Fibroblast of pulmonary artery (primary cell): Measurements from ENCODE around the gene RHBDF2.
"Not testable (repeated sequence)": the region's sequence is repeated elsewhere in the genome, so short reads cannot be mapped to it uniquely, and the experiment has no call there.

Experiments
- DNase-seq: peaks from one replicate; pipeline ENCODE4 v3.0.0-alpha.2; 2010; ENCODE audit warnings: low read depth
- H3K4me3 ChIP-seq: replicated peaks from 2 replicates; pipeline ENCODE4 v1.5.1; 2011; ENCODE audit warnings: low read depth, mild to moderate bottlenecking, control low read depth, low read length, moderate library complexity
- CTCF ChIP-seq: IDR thresholded peaks from 2 replicates; pipeline ENCODE4 v1.5.1; 2011; ENCODE audit warnings: mild to moderate bottlenecking, control low read depth, low read length, inconsistent platforms; ENCODE audit errors: missing control alignments

The RHBDF2 gene

GRCh38 chr17:76528156-76528527 lies 26.9 kb upstream of the RHBDF2 start:
- H3K4me3 ChIP-seq, result no peak overlapping the region
- no peak for DNase-seq
- no peak for TF ChIP-seq CTCF

- peak; percentile 95 for DNase-seq
- H3K4me3 ChIP-seq, result no peak overlapping the region
- TF ChIP-seq CTCF, result no peak
These were observed 26.3 kb upstream of the RHBDF2 start for GRCh38 chr17:76527430-76528111.

- not testable (repeated sequence) for H3K4me3 ChIP-seq, DNase-seq
These were observed 25.8 kb upstream of the RHBDF2 start for GRCh38 chr17:76527016-76527415.

- not testable (repeated sequence) for DNase-seq, H3K4me3 ChIP-seq
These were observed 24.2 kb upstream of the RHBDF2 start for GRCh38 chr17:76525513-76525833.

GRCh38 chr17:76524598-76525512 lies 23.6 kb upstream of the RHBDF2 start:
- no peak overlapping the region for H3K4me3 ChIP-seq
- DNase-seq, result peak; percentile 76
- no peak for TF ChIP-seq CTCF

- H3K4me3 ChIP-seq, result no peak overlapping the region
- peak; percentile 61 for DNase-seq
- peak; percentile 98 for TF ChIP-seq CTCF
These were observed 22.1 kb upstream of the RHBDF2 start for GRCh38 chr17:76523084-76524037.

GRCh38 chr17:76521683-76522082 lies 20.5 kb upstream of the RHBDF2 start:
- DNase-seq, result not testable (repeated sequence)

GRCh38 chr17:76521262-76521661 lies 20.0 kb upstream of the RHBDF2 start:
- no peak for TF ChIP-seq CTCF
- no peak for DNase-seq
- no peak overlapping the region for H3K4me3 ChIP-seq

More at GRCh38 chr17:76521683-76522082, 20.5 kb upstream of the RHBDF2 start:
- H3K4me3 ChIP-seq, result not testable (repeated sequence)
